AG04450 (cell line): Measurements from ENCODE around the gene PYGB. TPM values are rescaled to one million over a fixed set of nuclear protein-coding genes. Genes with fewer than 3 reads are reported as not detected.

Experiments used
- CTCF ChIA-PET: fragments of 300-600, 350-600 bp; formaldehyde crosslinking; extraction: SDS; loops from one replicate; lab custom pipeline; 2022; ENCODE audit warnings: antibody characterized with exemption, inconsistent platforms; lab: Charles Lee
- POLR2A ChIA-PET: fragments of 350-600 bp; formaldehyde crosslinking; extraction: SDS; loops from one replicate; lab custom pipeline; 2021; ENCODE audit warnings: antibody characterized with exemption, inconsistent platforms; lab: Yijun Ruan, JAX
- DNase-seq: peaks from one replicate; pipeline ENCODE4 v3.0.0-alpha.2; 2011; ENCODE audit warnings: low read depth, low spot score
- H3K27ac ChIP-seq: one replicate; pipeline ENCODE4 v1.5.1; 2012; ENCODE audit warnings: low read depth, low read length, control low read depth
- H3K27me3 ChIP-seq: one replicate; pipeline ENCODE4 v1.6.0; 2012; ENCODE audit warnings: low read length; ENCODE audit not compliant: control insufficient read depth, insufficient read depth
- H3K4me3 ChIP-seq: 2 replicates; pipeline ENCODE4 v1.5.1; 2011; ENCODE audit warnings: mild to moderate bottlenecking, low read depth, low read length, control low read depth
- H3K9me3 ChIP-seq: 2 replicates; pipeline ENCODE4 v1.5.1; 2012; ENCODE audit warnings: low read length; ENCODE audit not compliant: control insufficient read depth, insufficient read depth
- CTCF ChIP-seq: IDR thresholded peaks from 2 replicates; pipeline ENCODE4 v1.5.1; 2011; ENCODE audit warnings: low read depth, low read length, control low read depth, inconsistent platforms
- polyA plus RNA-seq: library from polyadenylated mRNA; depleted of rRNA; stranded (reverse); fragments of >200 nt; gene quantifications from 2 replicates; pipeline ENCODE4 v1.2.3, GENCODE V29; 2011

Gene PYGB
- polyA plus RNA-seq, 1 experiment, result 43.2 TPM

DNA sequence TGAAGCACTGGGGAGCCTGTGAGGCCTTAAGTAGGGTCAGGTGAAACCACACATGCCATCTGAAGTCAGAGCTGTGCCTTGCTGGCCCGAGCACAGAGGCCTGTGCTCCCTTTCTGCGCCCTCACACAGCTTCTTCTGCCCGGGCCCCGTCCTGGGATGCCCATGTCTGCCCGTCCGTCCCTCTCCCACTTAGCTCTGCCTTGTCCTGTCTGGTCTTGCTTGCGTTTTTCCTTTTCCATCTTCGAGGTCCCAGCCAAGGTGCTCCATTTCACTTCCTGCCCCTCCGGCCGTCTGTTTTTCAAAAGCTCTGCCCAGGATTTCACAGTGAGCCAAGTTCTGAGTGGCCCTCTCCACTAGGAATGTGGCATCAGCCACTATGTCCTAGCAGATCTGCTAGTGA is 45.6 kb downstream of the PYGB start:
- H3K27ac ChIP-seq, result no peak overlapping the region
- CTCF ChIA-PET, result interaction anchor here (0.7 to 3.9 kb wide), 4 partner anchors 16 to 300 kb away, joined by 3 to 93 read pairs (median 8); no protein-coding TSS in a partner anchor
- no peak overlapping the region for H3K4me3 ChIP-seq
- TF ChIP-seq CTCF, result no peak
- no peaks in the 10 kb centered on the region for H3K9me3 ChIP-seq
- no peak for DNase-seq
- POLR2A ChIA-PET, result interaction anchor here (0.5 kb wide), 1 partner anchor 34 kb away, joined by 3 read pairs; no protein-coding TSS in a partner anchor
- no peaks in the 10 kb centered on the region for H3K27me3 ChIP-seq

DNA sequence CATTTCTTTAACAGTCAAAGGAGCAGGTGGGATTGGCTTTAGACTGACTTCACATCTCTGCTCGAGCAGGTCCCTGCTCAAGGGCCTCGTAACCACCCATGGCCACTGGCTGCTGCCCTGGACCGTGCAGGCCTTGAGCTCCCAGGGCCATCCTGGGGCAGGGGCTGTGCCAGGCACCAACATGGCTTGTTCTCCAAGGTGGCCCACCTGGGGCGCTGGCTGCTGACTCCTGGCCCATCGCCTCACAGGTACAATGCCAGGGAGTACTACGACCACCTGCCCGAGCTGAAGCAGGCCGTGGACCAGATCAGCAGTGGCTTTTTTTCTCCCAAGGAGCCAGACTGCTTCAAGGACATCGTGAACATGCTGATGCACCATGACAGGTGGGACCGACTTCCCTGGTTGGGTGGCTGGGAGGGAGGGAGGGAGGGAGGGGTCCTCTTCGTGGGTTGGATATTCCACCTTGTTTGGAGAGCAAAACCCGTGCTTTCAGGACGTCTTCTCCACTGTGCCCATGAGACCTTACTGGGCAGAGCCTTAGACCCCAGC is 46.1 kb downstream of the PYGB start:
- no peak overlapping the region for H3K27ac ChIP-seq
- CTCF ChIA-PET, result interaction anchor here (0.7 to 3.9 kb wide), 6 partner anchors 15 to 300 kb away, joined by 3 to 93 read pairs (median 6); no protein-coding TSS in a partner anchor
- POLR2A ChIA-PET, result interaction anchor here (0.6 kb wide), 1 partner anchor 38 kb away, joined by 4 read pairs; no protein-coding TSS in a partner anchor

GRCh38 chr20:25294459-25295385 is 46.8 kb downstream of the PYGB start:
- POLR2A ChIA-PET, result interaction anchor here (0.6 kb wide), 1 partner anchor 39 kb away, joined by 4 read pairs; no protein-coding TSS in a partner anchor
- Histone ChIP-seq H3K4me3 (no peak overlapping the region), H3K27me3 (no peaks in the 10 kb centered on the region), H3K9me3 (no peaks in the 10 kb centered on the region), H3K27ac (peak overlapping the region; percentile 39)
- no peak for DNase-seq
- peak; percentile 99 for TF ChIP-seq CTCF
- CTCF ChIA-PET, result interaction anchor here (0.6 to 3.9 kb wide), 9 partner anchors 14 to 301 kb away, joined by 3 to 93 read pairs (median 4); no protein-coding TSS in a partner anchor

More for the DNA sequence above, 46.1 kb downstream of the PYGB start:
- H3K27me3 ChIP-seq, result no peaks in the 10 kb centered on the region
- H3K9me3 ChIP-seq, result no peaks in the 10 kb centered on the region
- TF ChIP-seq CTCF, result no peak
- no peak for DNase-seq
- H3K4me3 ChIP-seq, result no peak overlapping the region

- ChIA-PET CTCF (interaction anchor here (0.6 to 3.9 kb wide), 9 partner anchors 14 to 302 kb away, joined by 3 to 93 read pairs (median 3); no protein-coding TSS in a partner anchor), POLR2A (interaction anchor here (1.1 kb wide), 1 partner anchor 103 kb away, joined by 7 read pairs; no protein-coding TSS in a partner anchor)
- no peaks in the 10 kb centered on the region for H3K9me3 ChIP-seq
- no peak for DNase-seq
- no peaks in the 10 kb centered on the region for H3K27me3 ChIP-seq
- no peak for TF ChIP-seq CTCF
- peak overlapping the region; percentile 21 for H3K27ac ChIP-seq
- no peak overlapping the region for H3K4me3 ChIP-seq
These were observed 47.7 kb downstream of the PYGB start for GRCh38 chr20:25295386-25296093.
